GM10248 (cell line): Measurements from ENCODE around the gene MUC21.

Source experiments
- CTCF ChIA-PET: fragments of 300-600 bp; sonication (Branson Sonifier 250); formaldehyde crosslinking; extraction: SDS; loops from one replicate; lab custom pipeline; 2021; ENCODE audit warnings: antibody characterized with exemption; lab: Yijun Ruan, JAX
- POLR2A ChIA-PET: fragments of 350-650 bp; sonication (Branson Sonifier 250); formaldehyde crosslinking; extraction: SDS; loops from one replicate; lab custom pipeline; 2020; ENCODE audit warnings: antibody characterized with exemption; lab: Yijun Ruan, JAX
- DNase-seq: peaks from one replicate; pipeline ENCODE4 v3.0.0; 2012; ENCODE audit errors: extremely low spot score
- CTCF ChIP-seq: IDR thresholded peaks from 2 replicates; pipeline ENCODE4 v1.5.1; 2012; ENCODE audit warnings: mild to moderate bottlenecking, low read depth; ENCODE audit errors: extremely low read depth, missing control alignments, control extremely low read depth

MUC21 gene

GRCh38 chr6:31025595-31025994 lies 42.1 kb downstream of the MUC21 start:
- ChIA-PET POLR2A (no interaction called here), CTCF (no interaction called here)
- no peak for TF ChIP-seq CTCF
- no peak for DNase-seq

- CTCF ChIA-PET: no interaction called here
- no peak for DNase-seq
- TF ChIP-seq CTCF: no peak
- POLR2A ChIA-PET: no interaction called here
Measured at GRCh38 chr6:31031095-31031494, 47.6 kb downstream of the MUC21 start.

- ChIA-PET CTCF (interaction anchor here (1.0 to 1.5 kb wide), 3 partner anchors 9 to 204 kb away, joined by 4 to 5 read pairs (median 5); no protein-coding TSS in a partner anchor), POLR2A (no interaction called here)
- no peak for DNase-seq
Measured at GRCh38 chr6:31033075-31033474, 49.6 kb downstream of the MUC21 start.

GRCh38 chr6:31035862-31036497 lies 52.5 kb downstream of the MUC21 start:
- CTCF ChIA-PET: interaction anchor here (0.7 to 1.8 kb wide), 4 partner anchors 8 to 363 kb away, joined by 3 to 4 read pairs (median 4); partner anchors contain the start of gene DHX16
- TF ChIP-seq CTCF: no peak
- no peak for DNase-seq
- POLR2A ChIA-PET: no interaction called here

More at GRCh38 chr6:31033075-31033474, 49.6 kb downstream of the MUC21 start:
- no peak for TF ChIP-seq CTCF

- ChIA-PET POLR2A (no interaction called here), CTCF (interaction anchor here (1.3 kb wide), 1 partner anchor 121 kb away, joined by 3 read pairs; no protein-coding TSS in a partner anchor)
- DNase-seq: no peak
- no peak for TF ChIP-seq CTCF
Measured at GRCh38 chr6:31037169-31037568, 53.7 kb downstream of the MUC21 start.

GRCh38 chr6:31037682-31038081 lies 54.2 kb downstream of the MUC21 start:
- TF ChIP-seq CTCF: no peak
- ChIA-PET CTCF (interaction anchor here (1.2 to 1.3 kb wide), 2 partner anchors 96 to 122 kb away, joined by 3 to 4 read pairs; partner anchors contain the start of gene MUCL3), POLR2A (no interaction called here)

GRCh38 chr6:31038559-31038958 lies 55.0 kb downstream of the MUC21 start:
- no peak for TF ChIP-seq CTCF
- DNase-seq: no peak
- ChIA-PET POLR2A (no interaction called here), CTCF (interaction anchor here (1.2 to 1.6 kb wide), 5 partner anchors 15 to 123 kb away, joined by 3 to 6 read pairs (median 4); partner anchors contain the start of gene MUCL3)

More at GRCh38 chr6:31037682-31038081, 54.2 kb downstream of the MUC21 start:
- no peak for DNase-seq
